H7 (cell line): ENCODE results near the gene DTYMK. TPM values are rescaled to one million over a fixed set of nuclear protein-coding genes. Genes with fewer than 3 reads are reported as not detected.
"Not testable (repeated sequence)": the region's sequence is repeated elsewhere in the genome, so short reads cannot be mapped to it uniquely, and the experiment has no call there.

Experiments
- DNase-seq: peaks from one replicate; pipeline ENCODE4 v3.0.0; 2012
- H3K27me3 ChIP-seq: 2 replicates; pipeline ENCODE4 v1.6.0; 2011; ENCODE audit warnings: mild to moderate bottlenecking, low read length; ENCODE audit not compliant: control insufficient read depth, insufficient read depth
- H3K36me3 ChIP-seq: replicated peaks from 2 replicates; pipeline ENCODE4 v1.5.1; 2011; ENCODE audit warnings: low read length; ENCODE audit not compliant: control insufficient read depth, insufficient read depth
- H3K4me3 ChIP-seq: 2 replicates; pipeline ENCODE4 v1.5.1; 2011; ENCODE audit warnings: low read depth, mild to moderate bottlenecking, control low read depth, low read length, moderate library complexity; ENCODE audit not compliant: insufficient read depth
- total RNA-seq: library from RNA; depleted of rRNA; stranded (reverse); fragments of >200 nt; shearing (Covaris generic); gene quantifications from 2 replicates; pipeline ENCODE4 v1.2.3, GENCODE V29; 2014

Gene DTYMK
- total RNA-seq, 1 experiment from 2014 or later: 78.2 TPM

DNA sequence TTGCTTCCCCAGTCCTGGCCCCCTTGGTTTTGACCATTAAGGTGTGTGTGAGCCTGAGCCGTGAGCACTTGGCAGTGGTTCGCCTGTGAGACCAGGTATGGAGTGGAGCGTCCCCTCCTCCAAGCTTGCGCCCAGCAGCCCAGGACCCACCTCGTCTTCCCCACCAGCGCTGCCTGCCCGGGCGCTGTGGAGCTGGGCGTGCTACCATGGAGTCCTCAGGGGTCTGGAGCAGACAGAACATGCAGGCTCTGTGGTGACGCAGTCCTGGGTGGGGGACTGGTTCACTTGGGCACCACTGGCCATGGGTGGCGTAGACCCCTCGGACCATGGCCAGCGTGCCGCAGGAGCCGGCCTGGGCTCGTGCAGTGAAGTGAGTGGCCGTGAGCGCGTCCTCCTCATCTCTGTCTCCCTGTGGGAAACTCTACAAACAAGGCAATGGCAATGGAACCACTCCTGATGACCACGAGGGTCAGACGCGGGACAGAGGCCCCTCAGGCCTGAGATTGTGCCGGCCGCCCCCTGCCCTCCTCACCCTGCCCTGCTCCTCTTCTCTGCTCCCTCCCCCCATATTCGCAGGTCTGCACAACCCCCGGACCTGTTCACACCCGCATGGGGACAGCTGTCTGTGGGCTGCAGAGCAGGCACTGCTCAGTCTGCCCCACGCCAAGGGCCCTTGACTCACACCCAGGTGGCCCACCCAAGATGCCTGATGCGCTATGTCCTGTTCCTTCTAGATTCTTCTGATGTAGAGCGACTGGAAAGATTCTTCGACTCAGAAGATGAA is 15.0 kb downstream of the DTYMK start:
- Histone ChIP-seq H3K36me3 (peaks cover 3% of the 10 kb centered on the region), H3K4me3 (no peak overlapping the region), H3K27me3 (no peaks in the 10 kb centered on the region)
- DNase-seq: peak; percentile 51

DNA sequence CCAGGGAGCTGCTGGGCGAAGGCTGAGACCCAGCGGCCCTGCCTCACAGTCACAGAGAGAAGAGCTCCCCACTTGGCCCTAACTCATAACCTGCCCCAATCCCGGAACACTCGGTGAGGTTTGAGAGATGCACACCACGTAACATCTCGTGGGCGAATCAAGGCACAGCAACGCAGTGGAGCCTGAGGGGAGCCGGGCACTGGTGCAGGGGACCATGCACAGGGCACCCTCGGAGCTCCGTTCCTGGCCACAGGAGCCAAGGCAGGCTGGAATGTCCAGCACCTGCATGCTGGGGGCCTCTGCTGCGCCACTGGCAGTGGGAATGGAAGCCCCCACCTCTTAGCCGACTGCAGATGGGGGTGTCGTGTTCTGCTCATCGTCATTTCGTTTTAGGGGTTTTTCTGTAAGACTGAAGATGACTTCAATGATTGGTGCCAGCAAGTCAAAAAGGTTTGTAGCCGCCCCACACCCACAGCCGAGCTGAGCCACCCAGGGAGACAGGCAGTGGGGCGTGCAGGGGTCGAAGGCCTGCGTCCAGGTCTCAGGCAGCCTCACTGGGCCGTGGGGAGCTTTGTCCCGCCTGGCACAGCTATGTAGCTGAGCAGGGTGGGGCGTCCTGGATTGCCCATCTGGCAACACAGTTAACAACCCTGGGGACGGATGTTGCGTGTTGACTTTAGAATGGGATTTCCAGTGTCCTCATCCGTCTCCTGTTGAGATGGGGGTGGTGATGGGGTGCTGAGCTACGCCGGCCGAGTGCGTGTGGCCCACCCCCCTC is 16.1 kb downstream of the DTYMK start:
- no peak overlapping the region for H3K4me3 ChIP-seq

DNA sequence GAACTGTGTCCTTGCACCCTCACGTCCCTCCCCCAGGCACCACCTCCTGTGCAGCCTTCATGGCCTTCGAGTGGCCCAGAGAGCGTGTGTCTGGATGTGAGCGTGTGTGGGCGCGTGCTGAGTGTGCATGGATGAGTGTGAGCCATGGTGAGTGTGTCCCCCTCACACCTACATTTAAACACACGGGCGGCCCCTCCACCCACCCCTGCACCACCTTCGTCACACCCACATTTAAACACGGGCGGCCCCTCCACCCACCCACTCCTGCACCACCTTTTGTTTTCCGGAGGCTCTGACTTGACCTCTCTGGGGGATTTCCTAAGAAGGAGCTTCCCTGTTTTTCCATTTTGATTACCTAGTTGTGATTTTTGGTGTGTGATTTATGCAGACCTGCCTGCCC is 17.8 kb downstream of the DTYMK start:
- DNase-seq: peak; percentile 30
- H3K27me3 ChIP-seq: no peaks in the 10 kb centered on the region
- H3K4me3 ChIP-seq: no peak overlapping the region
- H3K36me3 ChIP-seq: peaks cover 3% of the 10 kb centered on the region

More for the DNA sequence above, 16.1 kb downstream of the DTYMK start:
- peaks cover 3% of the 10 kb centered on the region for H3K36me3 ChIP-seq
- peak; percentile 45 for DNase-seq
- no peaks in the 10 kb centered on the region for H3K27me3 ChIP-seq

DNA sequence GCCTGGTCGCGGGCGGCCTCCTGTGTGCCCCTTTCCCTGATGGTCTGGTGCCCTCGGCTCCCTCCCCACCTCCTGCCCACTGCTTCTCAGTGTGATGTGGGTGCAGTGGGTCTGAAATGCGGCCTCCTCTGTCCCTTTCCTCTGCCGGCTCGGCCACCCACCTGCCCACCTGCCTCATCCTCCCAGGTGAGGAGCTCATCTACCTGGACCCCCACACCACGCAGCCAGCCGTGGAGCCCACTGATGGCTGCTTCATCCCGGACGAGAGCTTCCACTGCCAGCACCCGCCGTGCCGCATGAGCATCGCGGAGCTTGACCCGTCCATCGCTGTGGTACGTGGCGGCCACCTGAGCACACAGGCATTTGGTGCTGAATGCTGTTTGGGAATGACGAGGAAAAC is 18.3 kb downstream of the DTYMK start:
- H3K36me3 ChIP-seq: peaks cover 3% of the 10 kb centered on the region
- DNase-seq: peak; percentile 29
- no peak overlapping the region for H3K4me3 ChIP-seq
- H3K27me3 ChIP-seq: no peaks in the 10 kb centered on the region

DNA sequence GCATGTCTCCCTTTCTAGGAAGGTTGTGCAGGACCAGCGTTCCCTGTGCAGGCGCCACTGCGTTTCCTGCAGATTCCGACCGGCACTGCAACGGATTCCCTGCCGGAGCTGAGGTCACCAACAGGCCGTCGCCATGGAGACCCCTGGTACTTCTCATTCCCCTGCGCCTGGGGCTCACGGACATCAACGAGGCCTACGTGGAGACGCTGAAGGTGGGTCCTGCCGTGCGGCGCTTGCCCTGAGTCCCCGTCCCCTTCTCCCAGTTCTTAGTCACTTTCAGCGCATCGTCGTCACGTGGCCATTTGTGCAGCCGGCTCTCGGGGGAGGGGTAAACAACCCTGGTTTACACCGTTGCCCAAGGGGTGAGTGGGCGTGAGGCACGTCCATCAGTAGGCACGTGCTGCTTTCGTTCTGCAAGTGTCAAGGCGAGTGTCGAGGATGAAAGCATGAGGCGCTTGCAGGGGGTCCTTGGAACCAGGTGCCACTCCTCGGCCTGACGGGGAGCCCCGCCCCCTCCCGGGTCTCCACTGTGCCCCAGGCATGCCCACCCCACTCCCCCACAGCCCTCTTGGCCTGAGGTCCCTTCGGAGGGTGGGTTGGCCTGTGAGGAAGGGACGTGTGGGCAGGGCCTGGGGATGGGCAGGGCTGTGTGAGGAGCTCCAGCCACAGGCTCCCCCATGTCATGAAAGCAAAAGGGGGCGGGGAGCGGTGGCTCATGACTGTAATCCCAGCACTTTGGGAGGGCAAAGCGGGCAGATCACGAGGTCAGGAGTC is 19.8 kb downstream of the DTYMK start:
- H3K4me3 ChIP-seq: no peak overlapping the region
- no peaks in the 10 kb centered on the region for H3K27me3 ChIP-seq
- H3K36me3 ChIP-seq: peaks cover 4% of the 10 kb centered on the region
- DNase-seq: peak; percentile 54

DNA sequence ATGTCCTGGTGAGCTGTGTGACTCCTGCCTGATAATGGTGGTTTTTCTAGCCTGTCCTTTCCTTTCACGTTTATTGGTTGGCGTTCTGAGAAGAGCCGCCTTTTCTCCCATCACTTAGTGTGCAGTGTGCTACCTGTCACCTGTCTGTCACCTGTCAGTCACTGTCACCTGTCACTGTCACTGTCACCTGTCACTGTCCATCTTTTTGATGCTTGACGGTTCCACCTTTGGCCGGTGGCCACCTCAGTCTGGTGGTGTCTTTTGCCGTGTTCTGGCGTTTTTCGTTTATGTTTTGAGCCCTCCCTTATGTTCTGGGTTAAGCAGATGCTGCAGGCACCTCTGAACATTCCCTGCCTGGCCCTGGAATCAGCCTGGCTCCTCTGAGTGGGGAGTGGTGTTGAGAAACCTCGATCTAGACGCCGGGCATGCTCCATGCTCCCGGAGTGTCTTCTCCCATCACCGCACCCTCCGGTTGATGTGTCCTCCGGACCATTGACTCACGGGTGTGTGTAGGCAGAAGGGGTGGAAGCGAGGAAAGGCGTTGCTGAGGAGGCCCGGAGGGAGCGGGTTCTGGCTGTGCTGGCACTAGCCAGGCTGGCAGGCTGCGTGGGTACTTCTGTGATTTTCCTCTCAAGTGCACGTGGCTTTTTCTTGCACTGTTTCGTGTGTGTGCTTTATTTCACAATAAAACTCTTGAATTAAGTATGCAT is 20.7 kb downstream of the DTYMK start:
- DNase-seq: peak; percentile 35
- Histone ChIP-seq H3K27me3 (no peaks in the 10 kb centered on the region), H3K36me3 (peaks cover 6% of the 10 kb centered on the region), H3K4me3 (no peak overlapping the region)

DNA sequence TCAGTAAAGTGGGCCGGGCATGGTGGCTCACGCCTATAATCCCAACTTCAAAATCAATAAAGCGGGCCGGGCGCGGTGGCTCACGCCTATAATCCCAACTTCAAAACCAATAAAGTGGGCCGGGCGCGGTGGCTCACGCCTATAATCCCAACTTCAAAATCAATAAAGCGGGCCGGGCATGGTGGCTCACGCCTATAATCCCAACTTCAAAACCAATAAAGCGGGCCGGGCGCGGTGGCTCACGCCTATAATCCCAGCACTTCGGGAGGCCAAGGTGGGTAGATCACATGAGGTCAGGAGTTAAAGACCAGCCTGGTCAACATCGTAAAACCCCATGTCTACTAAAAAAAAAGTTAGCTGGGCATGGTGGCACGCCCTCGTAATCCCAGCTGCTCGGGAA is 23.9 kb downstream of the DTYMK start:
- peaks cover 13% of the 10 kb centered on the region for H3K36me3 ChIP-seq
- DNase-seq, H3K27me3 ChIP-seq, H3K4me3 ChIP-seq: not testable (repeated sequence)

DNA sequence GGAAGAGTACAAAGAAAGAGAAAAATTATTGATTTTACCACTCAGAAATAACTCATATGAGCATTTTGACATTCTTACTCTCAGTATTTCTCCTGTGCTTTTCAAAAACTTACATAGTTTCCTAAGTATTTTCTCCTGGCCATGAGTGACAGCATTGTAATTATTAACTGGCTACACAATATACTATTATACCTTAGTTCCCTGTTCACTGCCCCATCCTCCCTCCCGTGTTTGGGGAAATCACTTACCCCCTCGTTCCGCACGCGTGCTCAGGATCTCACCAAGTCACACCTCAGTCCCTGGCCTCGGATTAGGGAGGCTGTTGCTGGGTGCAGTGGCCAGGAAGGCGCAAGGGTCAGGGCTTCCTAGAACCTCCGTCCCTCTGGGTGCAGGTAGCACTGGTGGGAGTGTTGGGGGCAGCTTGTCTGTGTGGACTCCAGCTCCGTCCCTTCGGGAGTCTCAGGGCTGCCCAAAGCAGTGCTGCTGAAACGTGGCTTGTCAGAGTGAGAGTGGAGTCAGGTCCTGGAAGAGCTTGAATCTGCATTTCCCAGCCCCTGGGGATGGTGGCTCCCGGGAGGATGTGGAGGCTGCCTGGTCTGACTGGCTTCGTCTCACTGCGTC is 25.9 kb downstream of the DTYMK start:
- Histone ChIP-seq H3K27me3 (no peaks in the 10 kb centered on the region), H3K36me3 (peaks cover 16% of the 10 kb centered on the region), H3K4me3 (no peak overlapping the region)
- DNase-seq: no peak

DNA sequence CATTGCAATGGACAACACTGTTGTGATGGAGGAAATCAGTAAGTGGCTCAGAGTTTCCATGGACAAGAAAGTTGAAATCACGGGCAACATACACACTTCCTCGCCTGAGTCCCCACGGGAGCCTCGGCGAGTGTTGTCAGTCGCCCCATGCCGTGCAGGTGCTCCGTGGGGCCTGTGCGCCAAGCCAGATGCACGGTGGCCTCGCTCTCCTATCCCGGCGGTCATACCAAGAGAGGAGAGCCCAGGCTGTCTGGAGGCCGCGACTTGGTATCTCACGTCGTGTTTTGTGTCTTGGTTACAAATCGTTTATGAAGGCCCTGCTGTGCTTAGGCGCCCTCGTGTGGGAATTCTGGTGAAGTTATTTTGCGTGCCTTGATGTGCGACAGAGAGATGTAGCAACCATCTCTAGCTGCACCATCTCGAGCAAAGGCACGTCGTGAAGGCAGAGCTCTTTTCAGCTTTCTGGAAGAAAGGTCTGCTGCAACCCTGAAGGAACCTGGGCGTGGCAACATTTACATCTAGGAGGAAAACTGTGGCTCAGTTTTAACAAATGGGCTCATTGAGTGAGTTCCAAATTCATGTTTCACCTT is 27.4 kb downstream of the DTYMK start:
- DNase-seq: peak; percentile 81
- Histone ChIP-seq H3K4me3 (no peak overlapping the region), H3K27me3 (no peaks in the 10 kb centered on the region), H3K36me3 (peaks cover 27% of the 10 kb centered on the region)

DNA sequence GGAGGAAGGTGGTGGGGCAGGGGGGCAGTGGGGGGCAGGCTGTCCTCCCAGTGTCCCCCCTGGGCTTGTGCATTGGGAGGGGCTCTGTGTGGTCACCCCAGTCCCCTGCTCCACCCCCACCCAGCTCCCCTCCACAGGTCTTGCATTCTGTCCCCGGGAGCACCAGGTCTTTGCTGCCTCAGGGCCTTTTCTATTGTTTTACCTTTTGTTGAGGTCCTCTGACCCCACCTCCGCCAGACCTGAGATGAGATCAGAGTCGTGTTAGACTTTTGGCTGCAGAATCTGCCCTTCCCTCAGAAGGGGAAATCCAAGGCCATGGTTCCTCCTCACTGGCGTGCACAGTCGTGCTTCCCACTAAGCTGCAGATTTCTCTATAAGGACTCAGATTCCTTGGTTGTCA is 28.3 kb downstream of the DTYMK start:
- Histone ChIP-seq H3K36me3 (peaks cover 27% of the 10 kb centered on the region), H3K27me3 (no peaks in the 10 kb centered on the region), H3K4me3 (no peak overlapping the region)
- DNase-seq: no peak

DNA sequence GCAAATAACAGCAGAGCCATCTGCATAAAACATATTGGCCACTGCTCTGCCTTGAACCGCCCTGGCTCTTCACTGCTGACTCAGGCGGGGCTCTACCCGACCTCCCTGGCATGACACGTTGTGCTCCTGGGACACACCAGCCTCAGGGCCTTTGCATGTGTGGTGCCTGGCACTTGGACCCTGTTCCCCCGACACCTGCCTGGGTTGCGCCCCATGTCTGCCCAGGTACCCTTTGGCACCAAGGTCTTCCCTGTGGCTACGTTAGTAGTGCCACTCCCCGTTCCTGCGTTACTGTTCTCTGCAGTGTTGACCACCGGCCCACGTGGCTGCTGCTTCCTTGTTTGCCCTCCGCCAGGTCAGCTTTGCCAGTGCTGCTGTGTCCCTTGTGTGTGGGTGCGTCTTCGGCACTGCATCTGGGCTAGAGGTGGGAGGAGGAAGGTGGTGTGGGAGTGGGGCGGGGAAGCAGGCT is 28.8 kb downstream of the DTYMK start:
- no peak for DNase-seq
- no peak overlapping the region for H3K4me3 ChIP-seq
- peaks cover 27% of the 10 kb centered on the region for H3K36me3 ChIP-seq
- no peaks in the 10 kb centered on the region for H3K27me3 ChIP-seq

DNA sequence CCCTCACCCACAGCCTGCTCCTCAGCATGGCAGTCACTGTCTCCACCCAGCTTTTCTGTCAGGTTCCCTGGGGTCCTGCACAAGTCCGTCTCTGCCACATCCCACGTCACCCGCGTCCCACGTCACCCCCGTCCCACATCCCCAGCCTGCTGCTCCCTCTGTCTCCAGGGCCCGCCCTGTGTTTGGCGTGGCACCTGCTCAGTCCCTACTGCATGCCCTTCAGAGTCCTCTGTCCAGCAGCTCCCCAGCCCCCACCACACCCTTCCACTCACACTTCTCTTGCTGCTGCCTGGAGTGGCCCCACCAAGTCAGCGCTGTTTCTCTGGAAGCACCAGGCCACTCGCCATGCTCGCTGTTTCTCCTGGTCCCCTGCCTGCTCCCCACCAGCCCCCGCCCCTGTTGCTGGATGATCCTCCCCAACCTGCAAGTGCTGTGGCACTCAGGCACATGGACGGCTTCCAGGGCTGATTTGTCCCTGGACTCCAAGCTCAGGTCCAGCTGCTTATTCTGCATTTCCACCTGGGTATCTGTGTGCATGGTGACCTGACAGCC is 30.3 kb downstream of the DTYMK start:
- DNase-seq: no peak
- Histone ChIP-seq H3K36me3 (peaks cover 29% of the 10 kb centered on the region), H3K4me3 (no peak overlapping the region), H3K27me3 (no peaks in the 10 kb centered on the region)

DNA sequence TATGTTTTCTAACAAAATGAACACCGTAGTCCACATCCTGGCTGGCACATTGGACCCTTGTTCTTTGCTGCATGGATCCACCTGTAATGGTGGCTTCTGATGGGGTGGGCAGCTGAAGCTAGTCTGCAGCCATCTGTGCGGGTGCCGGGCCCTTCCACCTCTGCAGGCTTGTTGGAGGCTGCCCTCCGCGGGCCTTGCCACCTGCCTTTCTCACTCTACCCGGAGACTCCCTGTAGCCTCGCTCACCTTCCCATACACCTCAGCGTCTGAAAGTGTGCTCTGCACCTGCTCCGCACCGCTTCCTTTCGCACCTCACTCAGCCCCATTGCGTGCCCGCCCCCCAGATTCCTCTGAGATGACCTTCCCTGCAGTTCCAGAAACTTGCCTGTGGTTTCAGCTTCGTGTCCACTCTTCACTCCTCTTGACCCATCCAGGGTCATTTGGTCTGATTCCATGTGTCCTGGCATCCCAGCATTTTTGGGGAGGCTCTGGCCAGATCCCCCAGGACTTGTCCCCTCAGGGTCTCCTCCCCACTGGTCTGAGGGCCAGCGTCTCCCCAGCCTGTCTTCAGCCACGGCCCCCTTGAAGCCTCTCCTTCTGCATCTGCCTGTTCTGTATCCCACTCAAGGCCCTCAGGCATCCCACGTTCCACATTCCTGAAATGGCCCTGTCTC is 31.0 kb downstream of the DTYMK start:
- H3K27me3 ChIP-seq: no peaks in the 10 kb centered on the region
- H3K36me3 ChIP-seq: peaks cover 27% of the 10 kb centered on the region
- H3K4me3 ChIP-seq: no peak overlapping the region
- no peak for DNase-seq
